Epithelial cell of esophagus (primary cell): ENCODE results near the gene CMTM4.
"Not testable (repeated sequence)": the region's sequence is repeated elsewhere in the genome, so short reads cannot be mapped to it uniquely, and the experiment has no call there.

ENCODE experiments used
- DNase-seq: peaks from one replicate; pipeline ENCODE4 v3.0.0; 2010; ENCODE audit warnings: low read depth
- H3K4me3 ChIP-seq: 2 replicates; pipeline ENCODE4 v1.5.1; 2011; ENCODE audit warnings: mild to moderate bottlenecking, low read length, control low read depth
- CTCF ChIP-seq: IDR thresholded peaks from 2 replicates; pipeline ENCODE4 v1.5.1; 2011; ENCODE audit warnings: low read depth, mild to moderate bottlenecking, low read length, control low read depth, inconsistent platforms; ENCODE audit not compliant: insufficient read depth; ENCODE audit errors: missing control alignments

CMTM4 gene

DNA sequence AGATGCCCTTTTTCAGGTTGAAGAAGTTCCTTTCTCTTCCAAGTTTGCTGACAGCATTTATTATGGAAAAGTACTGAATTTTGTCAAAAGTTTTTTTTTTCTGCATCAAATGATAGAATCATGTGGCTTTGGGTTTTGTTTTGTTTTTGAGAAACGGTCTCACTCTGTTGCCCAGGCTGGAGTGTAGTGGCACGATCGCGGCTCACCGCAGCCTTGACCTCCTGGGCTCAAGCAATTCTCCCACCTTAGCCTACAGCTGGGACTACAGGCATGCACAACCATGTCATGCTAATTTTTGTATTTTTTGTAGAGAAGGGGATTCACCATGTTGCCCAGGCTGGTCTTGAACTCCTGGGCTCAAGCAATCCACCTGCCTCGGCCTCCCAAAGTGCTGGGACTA lies 7.3 kb downstream of the CMTM4 start:
- TF ChIP-seq CTCF = no peak
- H3K4me3 ChIP-seq = no peak overlapping the region
- no peak for DNase-seq

DNA sequence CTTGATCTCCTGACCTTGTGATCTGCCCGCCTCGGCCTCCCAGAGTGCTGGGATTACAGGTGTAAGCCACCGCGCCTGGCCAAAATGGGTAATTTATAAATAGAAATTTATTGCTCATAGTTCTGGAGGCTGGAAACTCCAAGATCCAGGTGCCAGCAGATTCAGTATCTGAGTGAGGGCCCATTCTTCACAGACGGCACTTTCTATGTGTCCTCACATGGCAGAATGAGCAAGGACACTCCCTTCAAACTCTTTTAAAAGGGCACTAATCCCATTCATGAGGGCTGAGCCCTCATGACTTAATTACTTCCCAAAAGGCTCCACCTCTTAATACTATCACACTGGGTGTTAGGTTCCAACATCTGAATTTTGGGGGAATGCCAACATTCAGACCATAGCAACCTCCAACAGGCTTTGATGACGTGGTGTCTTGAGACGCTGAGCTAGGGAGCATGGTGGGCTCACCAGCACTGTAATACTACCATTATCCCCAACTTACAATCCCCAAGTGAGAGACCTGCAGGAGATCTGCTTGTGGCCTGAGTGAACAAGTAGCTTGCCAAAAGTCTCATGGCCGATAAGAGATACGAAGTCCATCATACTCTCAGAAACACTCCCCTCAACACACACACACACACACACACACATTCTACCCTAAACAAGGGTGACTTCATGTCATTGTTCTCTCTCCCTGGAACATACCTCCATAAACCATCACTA lies 8.5 kb downstream of the CMTM4 start:
- no peak overlapping the region for H3K4me3 ChIP-seq
- no peak for DNase-seq
- TF ChIP-seq CTCF = no peak

DNA sequence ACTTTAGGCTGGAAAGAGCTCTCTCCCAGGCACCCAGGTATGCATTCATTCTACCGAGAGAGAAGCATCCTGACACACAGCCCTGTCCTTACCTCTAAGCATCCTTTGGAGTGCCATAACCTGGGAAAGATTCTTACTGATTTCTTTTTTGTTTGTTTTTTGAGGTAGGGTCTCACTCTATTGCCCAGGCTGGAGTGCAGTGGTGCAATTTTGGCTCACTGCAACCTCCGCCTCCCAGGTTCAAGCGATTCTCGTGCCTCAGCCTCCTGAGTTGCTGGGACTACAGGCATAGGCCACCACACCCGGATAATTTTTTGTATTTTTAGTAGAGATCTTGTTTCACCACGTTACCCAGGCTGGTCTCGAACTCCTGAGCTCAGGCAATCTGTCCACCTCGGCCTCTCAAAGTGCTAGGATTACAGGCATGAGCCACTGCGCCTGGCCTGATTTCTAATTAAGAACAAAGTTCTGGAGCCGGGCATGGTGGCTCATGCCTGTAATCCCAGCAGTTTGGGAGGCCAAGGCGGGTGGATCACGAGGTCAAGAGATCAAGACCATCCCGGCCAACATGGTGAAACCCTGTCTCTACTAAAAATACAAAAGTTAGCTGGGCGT lies 10.9 kb downstream of the CMTM4 start:
- H3K4me3 ChIP-seq, DNase-seq: not testable (repeated sequence)

DNA sequence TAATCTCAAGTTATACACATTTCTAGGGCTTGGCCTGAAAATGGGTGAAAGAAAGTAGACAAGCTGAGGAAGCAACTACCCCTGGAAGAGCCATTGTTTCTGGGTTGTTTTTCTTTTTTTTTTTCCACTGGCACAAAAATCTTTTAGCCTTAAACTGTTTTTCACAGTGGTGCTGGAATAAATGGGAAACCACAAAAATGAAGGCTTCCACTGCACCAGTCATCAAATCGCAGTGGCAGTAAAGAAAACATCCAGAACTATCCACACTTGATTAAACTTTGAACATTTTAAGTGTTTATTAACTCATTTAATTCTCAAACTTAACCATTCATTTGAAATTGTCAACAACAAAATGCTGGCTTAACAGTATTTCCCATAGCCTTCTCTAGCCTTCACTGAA lies 14.3 kb downstream of the CMTM4 start:
- DNase-seq = no peak
- no peak overlapping the region for H3K4me3 ChIP-seq
- TF ChIP-seq CTCF = no peak

DNA sequence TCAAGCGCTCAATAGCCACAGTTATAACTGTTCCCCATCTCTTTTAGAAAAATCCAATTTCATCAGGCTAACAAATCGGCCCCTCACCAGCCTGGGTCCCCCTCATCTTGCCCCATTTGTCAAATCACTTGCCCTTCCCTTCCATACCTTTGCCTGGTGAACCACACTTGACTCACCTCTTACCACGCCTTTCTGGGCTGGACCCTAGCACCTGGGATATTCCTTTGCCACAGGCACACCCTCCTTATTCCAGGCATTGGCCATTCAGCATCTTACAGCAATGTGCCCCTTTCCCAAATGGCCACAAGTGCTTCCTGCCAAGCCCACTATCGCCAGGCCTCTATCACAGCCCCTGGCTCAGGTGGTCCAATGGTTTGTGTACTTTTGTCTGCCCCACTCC lies 14.9 kb downstream of the CMTM4 start:
- H3K4me3 ChIP-seq = no peak overlapping the region
- TF ChIP-seq CTCF = no peak
- DNase-seq = peak; percentile 64

DNA sequence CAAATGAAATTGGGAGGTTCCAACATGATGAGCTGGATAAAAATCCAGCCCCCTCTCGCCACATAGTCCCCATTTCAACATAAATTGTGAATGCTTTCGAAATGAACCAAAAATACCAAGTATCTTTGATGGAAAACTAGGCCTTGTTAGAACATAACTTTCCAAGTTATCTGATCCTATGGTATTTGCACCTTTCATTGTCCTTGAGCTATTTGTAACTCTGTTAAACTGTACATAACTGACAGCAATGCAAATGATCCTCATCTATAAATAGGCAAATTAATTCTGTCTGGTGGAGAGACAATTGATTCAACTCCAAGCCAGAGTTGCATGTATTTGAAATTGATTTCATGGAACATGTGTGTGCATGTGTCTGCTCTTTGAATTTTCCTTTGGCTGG lies 18.2 kb downstream of the CMTM4 start:
- H3K4me3 ChIP-seq = no peak overlapping the region
- TF ChIP-seq CTCF = no peak
- no peak for DNase-seq

DNA sequence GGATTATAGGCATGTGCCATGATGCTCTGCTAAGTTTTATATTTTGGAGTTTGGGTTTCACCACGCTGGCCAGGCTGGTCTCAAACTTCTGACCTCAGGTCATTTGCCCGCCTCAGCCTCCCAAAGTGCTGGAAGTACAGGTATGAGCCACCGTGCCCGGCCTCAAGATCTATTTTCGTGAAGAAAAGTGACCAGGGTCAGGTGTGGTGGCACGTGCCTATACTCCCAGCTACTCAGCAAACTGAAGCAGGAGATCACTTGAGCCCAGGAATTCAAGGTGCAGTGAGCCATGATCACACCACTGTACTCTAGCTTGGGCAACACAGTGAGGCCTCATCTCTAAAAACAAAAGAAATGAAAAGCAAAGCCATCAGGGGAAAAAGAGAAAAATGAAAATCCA lies 18.7 kb downstream of the CMTM4 start:
- TF ChIP-seq CTCF = no peak
- no peak overlapping the region for H3K4me3 ChIP-seq
- no peak for DNase-seq

DNA sequence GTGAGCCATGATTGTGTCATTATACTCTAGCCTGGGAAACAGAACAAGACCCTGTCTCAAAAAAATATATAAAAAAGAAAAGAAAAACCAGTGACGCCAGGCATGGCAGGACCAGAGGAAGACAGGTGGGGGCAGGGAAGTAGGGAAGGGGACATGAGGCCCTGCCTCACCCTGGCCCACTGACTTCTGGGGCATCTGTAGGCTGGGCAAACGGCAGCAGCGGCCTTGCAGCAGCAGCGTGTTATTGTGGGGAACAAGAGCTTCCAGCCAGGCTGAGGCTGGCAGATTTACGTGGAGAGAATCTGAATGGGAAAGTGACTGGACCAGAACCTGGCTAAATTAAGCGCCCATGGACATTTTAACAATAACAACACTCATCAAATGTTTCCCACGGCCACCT lies 19.4 kb downstream of the CMTM4 start:
- no peak overlapping the region for H3K4me3 ChIP-seq
- no peak for TF ChIP-seq CTCF
- DNase-seq = no peak
